Fibroblast of peridontal ligament (primary cell): ENCODE data around the gene STUM.
"Not testable (repeated sequence)": the region's sequence is repeated elsewhere in the genome, so short reads cannot be mapped to it uniquely, and the experiment has no call there.

ENCODE experiments used
- DNase-seq: peaks from one replicate; pipeline ENCODE4 v3.0.0-alpha.2; 2010; ENCODE audit errors: extremely low read depth

Gene STUM

DNA sequence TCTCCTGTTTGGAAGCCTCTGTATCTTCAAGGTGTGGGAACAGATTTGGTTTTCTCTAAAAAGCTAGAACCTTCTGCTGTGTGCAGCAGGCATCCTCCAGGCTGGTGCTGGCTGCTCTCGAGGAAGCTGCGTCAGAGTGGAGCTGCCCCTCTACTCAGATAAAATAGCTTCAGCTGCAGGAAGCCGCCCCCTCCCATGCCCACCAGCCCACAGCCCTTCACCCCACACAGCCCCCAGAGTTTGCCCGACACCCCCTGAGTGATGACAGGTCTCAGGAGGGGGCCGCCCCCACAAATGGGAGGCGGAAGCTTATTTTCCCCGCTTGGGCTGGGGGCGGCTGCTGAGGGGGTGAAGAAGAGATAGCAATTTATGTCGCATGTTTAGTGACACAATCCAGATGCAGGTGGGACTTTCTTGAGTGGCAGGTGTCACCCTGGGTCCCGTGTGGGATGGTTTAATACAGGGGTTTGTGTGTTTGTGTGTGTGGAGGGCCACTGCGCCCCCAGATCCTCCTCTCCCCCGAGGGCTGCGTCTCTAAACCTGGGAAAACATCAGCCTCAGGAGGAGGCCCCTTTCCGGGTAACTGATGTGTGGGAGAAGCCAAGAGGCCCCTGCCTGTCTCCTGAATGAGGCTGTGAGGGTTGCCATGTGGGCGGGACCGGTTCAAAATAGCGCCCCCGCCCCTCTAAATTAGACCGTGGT, 55.4 kb downstream of the STUM start:
- no peak for DNase-seq

DNA sequence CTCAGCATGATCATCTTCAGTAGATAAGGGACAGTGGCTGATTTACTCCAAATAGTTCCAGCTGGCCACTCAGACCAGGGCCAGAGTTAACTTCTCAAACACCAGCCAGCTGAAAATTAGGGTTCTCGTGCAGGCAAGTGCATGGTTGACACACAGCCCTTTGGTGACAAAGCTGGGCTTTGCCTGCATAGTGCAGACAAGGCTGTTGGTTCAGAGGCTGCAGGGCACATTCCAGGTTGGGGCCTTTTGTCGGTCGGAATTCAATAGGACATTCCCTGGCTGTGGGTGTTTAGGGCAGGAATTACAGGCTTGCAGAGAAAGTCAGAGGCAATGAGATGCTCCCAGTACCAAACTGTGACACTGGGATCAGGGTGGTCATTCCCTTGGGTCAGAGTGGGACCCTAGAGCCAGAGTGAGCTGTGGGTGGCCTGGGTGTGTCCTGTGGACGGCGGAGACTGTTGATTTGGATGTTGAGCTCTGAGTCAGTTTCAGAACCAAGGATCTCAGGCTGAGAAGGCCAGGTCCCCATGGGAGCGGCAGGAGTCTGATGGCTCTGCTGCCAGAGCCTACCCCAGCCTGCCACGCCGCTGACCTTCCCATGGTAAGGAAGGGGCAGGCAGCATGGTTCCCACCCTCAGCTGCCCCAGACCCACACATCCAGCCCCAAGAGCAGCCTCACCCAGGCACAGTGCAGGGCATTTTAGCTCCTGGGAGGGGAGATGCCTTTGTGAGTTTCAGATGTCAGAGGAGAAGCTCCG, 56.2 kb downstream of the STUM start:
- no peak for DNase-seq

DNA sequence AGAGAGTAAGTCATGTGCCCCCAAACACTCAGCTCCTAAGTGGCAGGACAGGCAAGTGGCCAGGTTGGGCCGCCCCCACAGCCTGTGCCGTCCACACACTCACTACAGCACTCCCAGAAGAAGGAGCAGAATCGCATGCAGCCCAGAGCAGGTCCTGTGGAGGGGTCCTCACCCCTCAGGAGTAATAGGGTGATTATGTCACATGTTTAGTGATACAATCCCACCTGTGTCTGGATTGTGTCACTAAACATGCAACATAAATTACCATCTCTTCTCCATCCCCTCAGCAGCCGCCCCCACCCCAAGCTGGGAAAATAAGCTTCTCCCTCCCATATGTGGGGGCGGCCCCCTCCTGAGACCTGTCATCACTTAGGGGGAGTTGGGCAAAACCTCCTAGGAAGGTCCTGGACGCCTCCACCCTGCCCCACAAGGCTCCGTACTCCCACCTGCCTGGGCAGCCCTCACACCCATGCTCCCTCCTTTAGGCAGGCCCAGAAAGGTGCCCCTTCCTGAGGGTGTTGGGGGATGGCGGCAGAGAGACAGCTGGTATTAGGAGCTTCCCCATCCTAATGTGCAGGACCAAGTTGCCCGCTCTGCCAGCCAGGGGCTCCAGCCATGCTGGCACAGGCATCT, 56.9 kb downstream of the STUM start:
- no peak for DNase-seq

DNA sequence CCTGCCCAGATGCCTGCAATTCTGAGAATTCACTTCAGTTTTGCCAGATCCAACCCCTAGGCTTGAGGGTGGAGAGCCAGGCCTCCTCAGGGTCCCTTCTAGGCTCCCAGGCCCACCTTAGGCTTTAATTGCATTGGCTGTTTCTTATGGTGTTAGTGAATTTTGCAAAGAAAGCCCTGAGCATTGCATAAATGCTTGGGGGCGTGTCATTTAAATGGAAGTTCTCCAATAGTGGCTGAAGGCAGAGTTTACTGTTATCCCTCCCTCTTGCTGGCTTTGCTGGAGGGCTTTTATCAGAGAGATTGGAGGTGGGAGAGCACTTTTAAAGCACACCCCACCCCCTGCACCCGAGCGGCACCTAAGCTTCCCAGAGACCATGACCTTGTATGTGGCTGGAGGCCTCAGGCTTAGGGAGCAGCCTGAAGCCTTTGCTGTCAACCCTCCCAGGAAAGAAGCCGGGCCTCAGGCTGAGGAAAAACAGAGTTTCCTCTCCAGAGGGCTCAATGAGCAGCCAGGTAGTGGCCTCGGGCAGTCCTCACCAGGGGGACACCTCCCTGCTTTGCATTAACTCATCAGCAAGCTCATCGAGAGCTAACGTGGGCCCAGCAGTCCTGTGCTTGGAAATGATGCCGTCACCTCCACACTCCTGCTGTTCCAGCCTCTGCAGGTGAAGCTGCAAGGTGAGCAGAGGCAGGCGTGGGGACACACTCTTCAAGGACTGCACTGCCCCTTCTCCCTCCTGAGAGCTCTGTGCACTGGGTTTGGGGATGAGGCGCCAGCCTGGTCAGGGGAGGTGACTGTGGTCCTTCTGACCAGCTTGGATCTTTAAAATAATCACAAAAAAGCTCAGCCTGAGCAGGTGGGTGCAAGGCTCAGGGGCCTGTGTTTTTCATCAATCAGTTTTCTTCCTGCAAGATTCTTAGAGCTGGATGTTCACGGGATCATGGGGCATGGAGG, 58.0 kb downstream of the STUM start:
- DNase-seq: peak; percentile 29

DNA sequence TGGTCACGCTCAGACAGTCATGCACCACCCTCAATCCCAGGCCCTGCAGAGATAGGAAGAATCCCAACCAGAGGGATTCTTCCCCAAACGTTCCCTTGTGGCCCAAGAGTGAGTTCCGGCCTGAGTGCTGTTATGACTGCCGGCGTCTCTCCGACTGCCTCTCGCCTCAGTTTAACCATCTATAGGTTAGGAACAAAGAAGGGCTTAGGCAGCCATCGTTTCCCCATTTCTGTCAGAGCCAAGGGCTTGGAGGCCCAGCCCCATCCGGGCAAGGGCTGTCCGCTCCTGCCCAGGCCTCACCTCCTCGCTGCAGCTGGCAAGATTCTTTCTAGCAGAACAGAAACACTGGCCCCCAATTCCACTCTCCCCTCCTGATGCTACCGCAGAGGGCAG, 58.7 kb downstream of the STUM start:
- DNase-seq: no peak

DNA sequence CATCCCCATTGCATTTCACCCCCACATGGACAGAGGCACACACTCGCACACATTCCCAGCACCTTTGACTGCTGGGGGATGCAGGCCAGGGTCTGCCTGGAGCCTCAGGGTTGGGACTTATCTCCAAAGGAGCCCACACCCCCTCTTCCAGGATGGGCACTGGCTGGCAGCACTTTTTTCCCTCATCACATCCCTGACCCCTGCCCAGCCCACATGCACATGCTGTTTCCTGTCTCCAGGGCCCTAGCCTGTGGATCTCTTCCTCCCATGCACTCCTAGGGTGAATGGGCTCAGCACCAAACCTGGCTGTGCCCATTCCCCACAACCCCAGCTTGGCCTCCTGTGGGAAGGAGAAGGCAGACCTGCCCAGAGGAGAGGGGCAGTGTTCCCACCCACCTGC, 59.3 kb downstream of the STUM start:
- DNase-seq: no peak

DNA sequence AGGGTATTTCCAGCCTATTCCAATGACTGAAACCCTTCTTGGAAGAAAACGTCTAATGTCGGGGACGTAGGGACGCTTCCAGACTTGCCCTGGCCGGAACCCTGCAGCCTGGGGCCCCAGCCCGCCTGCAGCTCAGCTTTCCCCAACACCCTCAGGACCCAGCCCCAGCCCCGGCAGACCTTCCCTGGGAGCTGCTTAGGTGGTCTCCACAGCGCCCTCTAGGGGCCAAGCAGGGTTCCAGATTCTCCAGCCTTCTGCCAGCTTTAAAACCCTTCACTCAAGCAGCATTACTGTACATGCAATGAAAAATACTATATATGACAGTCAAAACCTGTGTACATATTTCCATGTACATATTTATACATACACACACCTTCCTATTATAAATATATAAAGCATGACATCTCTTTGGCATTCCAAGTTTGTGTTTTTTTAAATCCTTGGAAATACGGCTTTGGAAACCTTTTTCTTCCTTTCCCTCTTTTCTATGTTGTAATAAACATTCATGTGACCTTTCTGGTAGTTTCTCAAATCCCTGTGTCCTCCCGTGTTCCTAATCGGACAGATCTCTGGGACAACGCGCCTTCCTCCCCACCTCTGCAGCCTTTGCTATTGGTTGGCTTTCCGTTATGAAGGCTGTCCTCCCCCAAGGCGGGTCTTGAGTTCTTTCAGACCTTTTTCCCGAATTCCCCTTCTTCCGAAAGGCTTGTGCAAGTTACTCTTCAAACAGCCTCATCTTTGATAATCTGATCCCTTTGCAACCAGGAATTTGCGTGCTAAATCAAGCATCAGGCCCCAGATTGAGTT, 60.3 kb downstream of the STUM start:
- peak; percentile 37 for DNase-seq

DNA sequence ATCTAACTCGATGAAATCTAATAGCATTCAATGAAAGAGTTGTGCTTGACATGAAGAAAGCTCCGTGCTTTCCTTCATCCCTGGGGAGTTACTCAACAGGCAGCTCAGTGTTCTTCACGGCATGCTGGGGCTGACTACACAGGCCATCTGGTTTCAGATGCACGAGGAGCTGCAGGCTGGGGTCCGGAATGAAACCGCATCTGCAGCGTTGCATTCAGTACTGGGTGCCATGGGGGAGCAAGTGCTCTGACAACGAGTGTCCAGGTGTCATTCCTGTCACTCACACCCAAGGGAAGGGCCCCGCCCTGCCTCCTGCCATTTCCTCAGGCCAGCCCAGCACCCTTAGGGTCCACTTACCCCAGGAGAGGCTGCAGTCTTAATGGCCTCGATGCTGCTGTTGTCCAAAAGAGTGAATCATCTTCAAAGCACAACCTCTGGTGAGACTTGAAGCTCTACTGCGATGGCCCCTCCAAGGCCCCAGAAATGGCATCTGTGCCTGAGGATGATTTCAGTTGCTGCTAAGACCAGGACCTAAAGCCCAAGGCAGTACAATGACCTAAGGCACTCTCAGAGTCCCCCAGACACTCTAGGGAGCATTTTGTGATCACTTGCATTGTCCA, 61.4 kb downstream of the STUM start:
- DNase-seq: peak; percentile 87

DNA sequence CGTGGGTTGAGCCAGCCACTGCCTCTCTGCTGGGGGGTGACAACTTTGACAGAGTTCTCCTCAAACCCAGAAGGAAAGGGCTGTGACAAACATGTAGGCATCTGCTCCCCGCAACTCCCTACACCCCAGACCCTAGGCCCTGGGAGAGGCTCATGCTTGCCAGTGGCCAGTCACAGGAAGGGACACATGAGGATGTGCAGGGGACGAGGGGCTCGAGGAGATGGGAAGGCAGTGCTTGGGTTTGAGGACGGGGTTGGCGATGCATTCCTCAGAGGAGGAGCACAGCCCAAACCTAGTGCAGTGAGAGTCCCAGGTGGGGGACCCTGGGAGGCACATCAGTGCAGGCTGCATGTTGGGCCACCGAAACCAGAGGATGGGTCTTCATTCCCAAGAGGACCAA, 62.1 kb downstream of the STUM start:
- no peak for DNase-seq

DNA sequence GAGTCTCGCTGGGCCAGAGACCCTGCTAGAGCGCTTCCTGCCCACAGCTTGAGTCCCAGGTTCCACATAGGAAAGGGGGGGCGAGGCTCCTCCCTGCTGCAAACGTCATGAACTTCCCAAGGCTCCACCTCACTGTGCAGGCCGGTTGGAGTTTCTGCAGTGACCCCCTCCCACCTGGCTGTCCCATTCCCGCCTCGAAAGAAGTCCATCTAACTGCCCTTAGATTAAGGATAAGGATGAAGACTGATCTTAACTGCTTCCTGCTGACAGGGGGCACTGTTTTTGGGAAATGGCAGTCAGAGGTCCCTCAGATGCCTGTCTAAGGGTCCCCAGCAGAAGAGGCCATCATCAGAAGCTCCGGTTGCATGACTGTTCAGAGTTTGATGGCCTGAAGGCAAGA, 62.7 kb downstream of the STUM start:
- no peak for DNase-seq

DNA sequence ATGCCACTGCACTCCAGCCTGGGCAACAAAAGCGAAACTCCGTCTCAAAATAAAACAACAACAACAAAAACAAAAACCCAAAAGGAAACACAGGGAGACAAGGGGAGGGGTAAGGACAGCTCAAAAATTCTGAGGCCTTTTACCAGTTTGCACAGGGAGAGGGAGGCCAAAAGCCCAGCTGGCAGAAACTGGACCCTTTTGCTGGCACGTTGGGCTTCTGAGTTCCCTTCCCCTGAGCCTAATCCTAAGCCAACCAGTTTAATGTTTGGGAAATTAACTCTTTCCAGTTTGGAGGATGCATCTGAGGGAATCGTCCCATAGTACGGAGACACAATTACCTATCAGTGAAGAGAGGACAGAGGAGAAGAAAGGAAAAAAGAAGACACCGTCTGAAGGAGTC, 63.4 kb downstream of the STUM start:
- DNase-seq: not testable (repeated sequence)

DNA sequence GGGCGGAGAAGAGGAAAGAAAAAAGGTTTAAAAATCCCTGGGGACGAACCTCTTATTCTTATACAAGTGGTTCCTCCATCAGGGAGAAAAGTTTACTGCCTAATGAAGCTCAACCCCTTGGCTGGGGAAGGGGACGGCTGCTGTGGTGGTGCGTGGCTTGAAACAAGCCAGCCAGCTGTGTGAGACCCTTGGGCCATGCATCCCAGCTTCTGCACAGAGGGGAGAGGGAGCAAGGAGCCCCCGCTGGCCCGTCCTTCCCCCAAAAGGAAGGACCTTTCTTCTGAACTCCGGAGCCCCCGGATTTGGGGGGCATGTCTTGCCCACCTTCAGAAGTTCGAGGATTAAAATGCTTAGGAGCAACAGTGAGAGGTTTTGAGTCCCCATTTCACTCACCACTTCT, 67.3 kb downstream of the STUM start:
- DNase-seq: no peak

DNA sequence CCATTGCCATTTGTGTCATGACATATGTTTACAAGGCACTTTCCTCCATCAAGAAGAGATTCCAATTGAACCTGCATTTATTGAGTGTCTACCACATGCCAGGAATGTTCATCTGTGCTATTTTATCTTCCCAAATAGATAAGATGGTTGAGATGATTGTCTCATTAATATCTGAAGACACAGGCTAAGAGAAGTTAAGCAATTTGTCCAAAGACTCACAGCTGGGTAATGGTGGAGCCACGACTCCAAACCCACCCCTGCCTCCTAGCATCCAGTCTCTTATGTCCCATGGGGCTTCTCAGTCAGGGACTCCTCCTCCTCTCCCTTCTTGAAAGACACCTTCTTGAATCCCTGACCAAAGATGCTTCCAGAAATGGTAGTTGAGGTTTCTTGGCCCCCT, 68.1 kb downstream of the STUM start:
- DNase-seq: no peak

DNA sequence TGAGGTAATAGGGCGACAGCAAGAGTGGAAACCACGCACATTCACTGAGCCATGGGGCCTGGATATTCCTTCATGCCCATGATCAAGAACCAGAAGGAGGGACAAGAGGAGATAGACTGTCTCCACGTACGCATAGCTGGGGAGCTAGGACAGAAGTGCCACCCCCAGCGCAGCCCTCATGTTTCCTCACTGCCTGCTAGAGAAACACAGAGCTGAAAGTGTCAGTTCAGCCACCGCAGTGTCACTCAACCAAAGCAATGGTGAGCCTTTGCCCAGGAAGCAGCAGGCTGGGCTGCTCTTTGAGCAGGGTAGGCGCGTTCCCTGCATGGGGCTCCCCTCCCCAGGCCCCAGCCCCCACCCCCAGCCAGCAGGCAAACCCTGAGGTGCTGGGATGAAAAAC, 68.5 kb downstream of the STUM start:
- DNase-seq: no peak

DNA sequence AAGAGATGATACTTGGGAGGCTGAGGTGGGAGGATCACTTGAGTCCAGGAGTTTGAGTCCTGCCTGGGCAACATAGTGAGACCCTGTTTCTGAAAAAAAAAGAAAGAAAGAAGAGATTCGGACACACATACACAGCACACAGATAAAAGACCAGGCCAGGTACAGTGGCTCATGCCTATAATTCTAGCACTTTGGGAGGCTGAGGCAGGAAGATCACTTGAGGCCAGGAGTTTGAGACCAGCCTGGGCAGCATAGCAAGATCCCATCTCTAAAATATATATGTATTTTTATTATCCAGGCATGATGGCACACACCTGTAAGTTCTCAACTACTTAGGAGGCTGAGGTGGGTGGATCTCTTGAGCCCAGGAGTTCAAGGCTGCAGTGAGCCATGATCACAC, 69.2 kb downstream of the STUM start:
- DNase-seq: not testable (repeated sequence)

DNA sequence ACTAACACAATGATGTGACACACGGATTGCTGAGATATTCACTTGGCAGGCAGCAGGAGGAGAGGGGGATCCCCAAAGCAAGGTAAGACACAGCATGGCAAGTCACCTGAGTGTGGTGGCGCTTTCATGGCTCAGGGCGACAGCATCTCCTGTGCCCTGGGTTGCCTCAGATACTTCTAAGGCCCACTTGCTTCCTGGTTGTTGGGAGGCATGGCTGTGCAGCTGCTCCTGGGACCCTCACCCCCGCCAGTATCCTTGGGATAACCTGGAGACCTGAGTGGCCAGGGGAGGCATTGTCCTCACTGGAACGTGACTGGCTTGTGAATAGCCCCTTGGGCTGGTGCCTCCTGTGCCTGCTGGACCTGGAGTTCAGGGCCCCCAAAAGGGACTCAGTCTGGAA, 69.8 kb downstream of the STUM start:
- no peak for DNase-seq

DNA sequence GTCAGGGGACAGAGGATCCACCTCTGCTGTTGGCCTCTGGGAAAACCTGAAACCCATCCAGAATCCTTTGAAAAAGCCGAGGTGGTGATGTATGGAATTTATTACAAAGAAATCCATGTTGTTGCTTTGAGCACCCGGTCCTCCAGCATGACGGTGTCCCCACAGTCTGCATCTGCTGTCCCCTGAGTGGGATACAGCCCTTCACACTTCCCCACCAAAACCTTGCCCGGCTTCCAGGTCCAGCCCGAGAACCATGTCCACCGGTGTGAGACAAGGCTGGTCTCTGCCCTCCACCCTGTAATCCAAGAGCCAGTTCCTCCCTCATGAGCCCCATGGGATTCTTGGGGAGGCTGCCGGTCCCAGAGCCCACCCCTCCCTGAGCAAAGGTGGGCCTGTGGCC, 70.5 kb downstream of the STUM start:
- no peak for DNase-seq

DNA sequence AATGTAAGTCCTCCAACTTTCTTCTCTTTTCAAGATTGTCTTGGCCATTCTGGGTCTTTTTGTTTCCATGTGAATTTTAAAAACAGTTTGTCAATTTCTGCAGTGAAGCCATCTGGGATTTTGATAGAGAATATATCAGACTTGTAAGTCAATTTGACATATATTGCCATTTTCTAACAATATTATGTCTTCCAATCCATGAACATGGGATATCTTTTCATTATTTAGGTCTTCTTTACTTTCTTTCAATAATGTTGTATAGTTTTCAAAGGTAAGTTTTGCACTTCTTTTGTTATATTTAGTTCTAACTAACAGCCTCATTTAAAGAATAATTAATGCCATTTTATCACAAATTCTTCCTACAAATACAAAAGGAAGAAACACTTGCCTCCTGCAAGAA, 73.4 kb downstream of the STUM start:
- DNase-seq: no peak

DNA sequence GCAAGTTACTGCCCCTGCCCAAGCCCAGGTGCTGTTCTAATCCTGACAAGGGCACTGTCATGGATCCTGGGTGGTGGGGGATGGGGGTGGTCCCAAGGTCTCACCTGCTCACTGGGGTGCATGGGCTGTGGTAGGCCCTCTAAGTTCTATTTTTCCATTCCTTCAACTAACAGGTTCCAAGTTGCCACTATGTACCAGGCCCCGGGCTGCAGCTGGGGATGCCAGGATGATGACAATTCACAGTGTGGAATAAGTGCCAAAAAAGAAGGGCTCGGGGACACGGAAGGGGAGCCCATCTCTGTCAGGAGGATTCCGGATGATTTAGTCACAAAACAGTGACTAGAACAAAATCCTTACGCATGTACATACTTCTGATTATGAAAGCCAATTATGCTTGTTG, 76.0 kb downstream of the STUM start:
- peak; percentile 32 for DNase-seq

DNA sequence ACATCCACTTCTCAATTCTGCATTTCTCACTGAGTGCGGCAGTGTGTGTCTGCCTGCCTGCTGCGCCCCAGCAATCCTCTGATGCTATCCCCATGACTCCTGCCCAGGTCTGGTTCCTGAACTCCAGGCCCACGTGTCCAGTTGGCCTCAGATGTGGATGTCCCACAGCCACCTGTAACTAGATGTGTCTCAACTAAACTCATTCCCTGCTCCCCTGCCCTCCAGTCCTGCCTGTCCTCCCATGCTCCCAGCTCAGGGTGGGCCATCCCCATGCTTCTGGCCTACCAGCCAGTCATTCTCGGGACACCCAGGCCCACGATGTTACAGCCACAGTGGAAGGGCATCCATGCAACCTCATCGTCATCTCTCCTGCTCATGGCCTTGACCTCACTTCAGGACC, 76.8 kb downstream of the STUM start:
- no peak for DNase-seq
